T follicular helper cell (primary cell): ENCODE measurements around the gene AOPEP.

ENCODE experiments used
- DNase-seq: peaks from one replicate; pipeline ENCODE4 v3.0.0-alpha.2; 2020; ENCODE audit warnings: low read depth

Gene AOPEP

GRCh38 chr9:95116002-95116807 lies 389.7 kb downstream of the AOPEP start:
- no peak for DNase-seq

DNA sequence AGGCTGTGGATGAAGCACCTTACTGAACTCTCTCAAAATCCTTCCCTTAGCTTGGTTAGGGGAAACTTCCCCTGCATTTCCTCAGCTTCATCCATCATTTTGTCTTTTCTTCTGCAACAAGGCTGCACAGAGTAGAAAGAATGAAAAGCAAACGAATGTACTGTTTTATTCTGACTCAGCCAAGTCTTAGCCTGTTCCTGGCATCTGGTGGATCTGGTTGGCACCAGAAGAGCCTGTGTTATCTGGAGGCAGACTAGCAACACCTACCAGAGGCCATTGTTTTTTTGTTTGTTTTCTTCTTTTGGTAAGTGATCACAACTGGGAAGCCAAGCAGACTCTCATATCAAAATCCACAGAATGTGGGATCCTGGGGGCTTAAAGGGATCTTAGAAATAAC lies 390.3 kb downstream of the AOPEP start:
- DNase-seq = no peak

DNA sequence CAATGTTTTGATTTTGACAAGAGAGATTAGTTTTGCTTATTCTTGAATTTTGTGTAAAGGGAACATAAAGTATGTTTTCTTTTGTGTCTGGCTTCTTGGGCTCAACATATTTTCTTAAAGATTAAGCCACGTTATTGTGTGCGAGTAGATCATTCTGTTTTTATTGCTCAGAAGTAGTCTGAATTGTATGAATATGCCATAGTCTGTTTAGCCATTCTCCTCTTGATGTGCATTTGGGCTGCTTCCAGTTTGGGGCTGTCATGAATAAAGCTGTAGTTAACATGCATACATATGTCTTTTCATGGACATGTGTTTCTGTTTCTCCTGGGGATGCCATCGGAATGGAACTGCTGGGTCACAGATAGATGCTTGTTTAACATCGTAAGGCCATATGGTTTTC lies 392.1 kb downstream of the AOPEP start:
- no peak for DNase-seq

DNA sequence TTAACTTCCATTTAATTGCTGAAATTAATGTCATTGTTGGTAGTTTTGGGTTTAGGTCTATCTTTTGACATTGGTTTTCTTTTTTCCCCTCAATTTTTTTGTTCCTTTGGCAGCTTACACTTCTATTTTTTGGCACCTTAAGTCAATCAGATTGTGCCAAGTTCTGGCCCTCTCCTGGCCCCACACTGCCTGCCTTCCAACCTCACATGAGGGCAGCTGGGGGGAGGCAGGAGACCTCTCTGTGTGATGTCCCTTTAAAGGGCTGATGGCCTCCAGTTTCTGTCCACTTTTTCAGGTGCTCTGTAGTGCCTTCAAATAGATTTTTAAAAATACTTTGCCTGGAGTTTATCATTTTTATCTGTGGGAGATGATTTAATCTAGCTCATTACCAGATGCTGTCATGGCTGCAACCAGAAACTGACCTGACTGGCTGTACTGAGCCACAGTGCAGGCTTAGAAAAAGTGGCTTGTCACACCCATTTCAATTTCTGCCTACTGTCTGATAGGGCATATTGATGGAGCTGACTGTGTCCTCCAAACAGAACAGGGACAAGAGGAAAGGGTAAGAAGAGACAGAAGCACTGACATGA lies 394.4 kb downstream of the AOPEP start:
- no peak for DNase-seq

GRCh38 chr9:95124582-95125367 lies 398.3 kb downstream of the AOPEP start:
- DNase-seq = no peak

DNA sequence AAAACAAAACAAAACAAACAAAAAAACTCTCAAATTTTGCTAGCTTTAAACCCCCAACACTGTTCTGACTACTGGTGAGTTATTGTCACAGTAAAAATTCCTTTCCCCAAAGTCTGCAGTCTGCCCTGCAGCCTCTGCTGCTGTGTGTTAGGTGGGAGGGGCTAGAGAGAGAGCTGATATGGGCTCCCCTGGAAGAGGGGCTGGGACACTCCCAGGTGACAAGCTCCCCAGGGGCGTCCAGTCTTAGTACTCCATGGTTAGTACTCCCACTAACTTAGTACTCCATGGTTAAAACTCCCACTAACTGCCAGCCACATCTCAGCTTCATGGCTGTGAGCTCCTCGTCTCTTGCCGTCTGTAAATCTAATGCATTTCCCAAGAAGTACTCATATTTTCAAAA lies 399.2 kb downstream of the AOPEP start:
- no peak for DNase-seq

GRCh38 chr9:95126739-95127138 lies 400.2 kb downstream of the AOPEP start:
- no peak for DNase-seq

GRCh38 chr9:95127249-95128176 lies 401.0 kb downstream of the AOPEP start:
- DNase-seq = peak; percentile 50

- DNase-seq = no peak
These were observed 401.7 kb downstream of the AOPEP start for GRCh38 chr9:95128177-95128524.

- DNase-seq = no peak
These were observed 403.2 kb downstream of the AOPEP start for GRCh38 chr9:95129476-95130291.

GRCh38 chr9:95130484-95130883 lies 404.0 kb downstream of the AOPEP start:
- DNase-seq = no peak

DNA sequence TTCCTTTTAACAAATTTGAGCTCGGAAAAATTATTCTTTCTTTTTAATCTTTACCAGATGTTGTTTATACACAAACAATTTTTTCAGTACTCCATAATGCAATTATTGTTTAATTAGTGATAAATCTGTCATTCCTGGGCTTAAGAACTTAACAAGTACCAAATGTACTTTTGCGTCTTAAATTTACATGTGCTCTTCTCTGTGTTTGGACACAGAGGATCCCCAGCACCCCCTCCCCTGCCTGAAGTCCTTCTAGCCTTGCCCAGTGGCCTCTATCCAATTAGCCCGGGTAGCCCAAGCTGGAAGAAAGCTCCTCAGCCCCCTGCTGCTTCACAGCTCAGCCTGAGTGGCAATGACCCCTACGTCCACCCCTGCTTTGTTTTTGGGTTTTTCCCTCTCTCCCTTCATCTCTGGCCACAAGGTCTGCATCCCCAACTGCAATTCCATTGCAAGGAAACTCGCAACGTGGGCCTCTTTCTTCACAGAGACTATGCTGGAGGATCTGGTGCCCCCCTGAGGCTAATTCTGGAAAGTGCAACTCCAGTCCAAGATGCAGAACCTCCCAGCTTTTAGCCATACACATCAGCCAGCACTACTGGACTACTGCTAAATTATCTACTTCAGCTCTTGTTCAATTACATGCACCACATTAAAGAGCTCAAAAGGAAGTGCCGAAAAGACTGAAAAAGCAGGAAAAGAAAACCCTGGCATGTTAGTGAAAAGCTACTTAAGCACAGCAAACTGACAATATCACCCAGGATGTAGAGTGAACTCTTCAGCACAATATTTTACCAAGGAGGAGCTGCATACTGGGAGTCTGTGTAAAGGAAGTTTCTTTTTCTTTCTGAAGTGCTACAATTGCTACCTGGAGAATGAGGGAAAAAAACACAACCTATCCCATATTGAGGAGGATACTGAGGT lies 404.8 kb downstream of the AOPEP start:
- peak; percentile 22 for DNase-seq

DNA sequence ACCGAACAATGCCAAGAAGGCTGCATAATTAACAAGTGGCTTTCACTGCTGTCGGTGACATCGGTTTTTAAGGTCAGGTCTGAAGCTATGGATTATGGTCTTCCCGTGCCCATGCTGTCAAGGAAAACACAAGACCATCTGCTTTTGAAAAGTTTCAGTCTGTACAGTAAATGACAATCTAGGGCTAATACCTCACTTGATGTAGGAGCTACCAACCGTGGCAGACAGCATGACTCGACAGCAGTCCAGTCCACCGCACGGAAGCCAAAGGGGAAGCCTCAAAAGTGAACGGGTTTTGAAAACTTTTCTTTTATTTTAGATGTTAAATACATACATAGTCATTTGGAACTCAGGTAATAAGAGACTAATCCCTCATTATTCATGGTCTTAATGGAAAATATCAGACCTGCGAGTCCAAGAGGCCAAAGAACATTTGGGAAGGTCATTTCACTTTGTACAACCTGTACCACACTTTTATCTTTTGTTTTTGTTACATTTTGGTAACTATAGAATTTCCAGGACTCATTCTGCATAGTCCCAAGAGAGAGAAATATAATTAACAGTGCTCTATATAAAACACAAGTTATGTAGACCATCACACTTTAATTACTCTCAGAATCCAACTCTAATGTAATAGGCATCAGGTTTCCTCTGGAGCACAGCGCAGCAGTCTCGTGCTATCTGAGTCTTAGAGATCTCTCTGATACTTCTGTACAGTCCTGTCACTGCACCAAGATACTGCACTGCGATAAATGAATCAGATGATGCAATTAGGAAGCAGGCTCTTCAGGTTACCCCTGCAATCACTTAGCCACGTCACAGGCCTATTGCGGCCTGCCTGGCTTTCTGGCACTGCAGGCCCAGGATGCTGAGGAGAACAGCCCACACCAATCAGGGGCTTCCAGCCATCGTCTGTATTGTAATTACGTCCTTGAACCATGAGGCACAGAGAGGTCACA lies 406.1 kb downstream of the AOPEP start:
- no peak for DNase-seq

DNA sequence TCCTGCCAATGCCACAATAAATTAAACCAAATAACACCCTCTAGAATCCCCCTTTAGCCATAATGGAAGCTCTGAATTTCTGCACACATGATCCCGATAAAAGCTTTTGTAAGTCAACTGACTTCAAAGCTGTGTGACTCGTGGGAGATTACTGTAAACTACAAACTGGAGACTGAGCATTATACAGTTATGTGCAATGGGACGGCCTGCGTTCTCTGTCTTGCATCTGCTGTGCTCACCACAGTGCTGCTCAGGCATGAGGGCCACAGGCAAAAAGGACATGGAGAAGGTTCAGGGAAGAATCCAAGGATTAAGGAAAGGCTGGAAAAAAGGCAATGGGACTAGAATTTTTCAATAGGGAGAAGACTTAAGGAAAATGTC lies 406.8 kb downstream of the AOPEP start:
- DNase-seq = no peak

- no peak for DNase-seq
These were observed 408.0 kb downstream of the AOPEP start for GRCh38 chr9:95134457-95134881.

- no peak for DNase-seq
These were observed 409.3 kb downstream of the AOPEP start for GRCh38 chr9:95135756-95136155.
